Measurements from ENCODE around the gene CYP2E1.
"Not testable (repeated sequence)": the region's sequence is repeated elsewhere in the genome, so short reads cannot be mapped to it uniquely, and the experiment has no call there.

CYP2E1 gene

GRCh38 chr10:133568831-133569527 lies 41.8 kb downstream of the CYP2E1 start:
- not testable (repeated sequence) for DNase-seq (ENCODE audit: low read depth in 2 of 2, low spot score in 1 of 2)

- DNase-seq (ENCODE audit: low read depth in 2 of 2, low spot score in 1 of 2): not testable (repeated sequence)
Measured at GRCh38 chr10:133569801-133570200, 42.6 kb downstream of the CYP2E1 start.

- not testable (repeated sequence) for DNase-seq (ENCODE audit: low read depth in 2 of 2, low spot score in 1 of 2)
Measured at GRCh38 chr10:133572055-133572454, 44.9 kb downstream of the CYP2E1 start.

- not testable (repeated sequence) for DNase-seq (ENCODE audit: low read depth in 2 of 2, low spot score in 1 of 2)
Measured at GRCh38 chr10:133573460-133573859, 46.3 kb downstream of the CYP2E1 start.

GRCh38 chr10:133577037-133577436 lies 49.9 kb downstream of the CYP2E1 start:
- DNase-seq (ENCODE audit: low read depth in 2 of 2, low spot score in 1 of 2): not testable (repeated sequence)
